H1 (cell line): ENCODE results near the gene PGGHG. TPM values are rescaled to one million over a fixed set of nuclear protein-coding genes. Genes with fewer than 3 reads are reported as not detected.

Experiments
- CTCF ChIA-PET: fragments of 300-600 bp; sonication (Branson Sonifier 250); formaldehyde crosslinking; loops from one replicate; lab custom pipeline; 2021; ENCODE audit not compliant: partially characterized antibody; lab: Charles Lee
- POLR2A ChIA-PET: fragments of 300-600 bp; sonication (Branson Sonifier 250); formaldehyde crosslinking; loops from one replicate; lab custom pipeline; 2021; ENCODE audit warnings: inconsistent platforms; ENCODE audit not compliant: partially characterized antibody; lab: Charles Lee
- DNase-seq, 2 experiments: peaks; one replicate each; pipeline versions ENCODE4 v3.0.0 to v3.0.0-alpha.2; 2010 to 2022; ENCODE audit warnings: low spot score in 2 of 2, low read depth in 1 of 2, mixed read lengths in 1 of 2
- FAIRE-seq: peaks from 2 replicates; lab custom pipeline; 2011; peaks lifted over from hg19 to GRCh38; lab: Jason Lieb, UNC
- H2AFZ ChIP-seq: 2 replicates; pipeline ENCODE4 v1.8.1; 2012; ENCODE audit warnings: low read length, inconsistent platforms
- H2AK5ac ChIP-seq: 2 replicates; pipeline ENCODE4 v1.6.1; 2013; ENCODE audit warnings: low read depth, low read length
- H2BK120ac ChIP-seq: replicated peaks from 2 replicates; pipeline ENCODE3; 2013; ENCODE audit warnings: low read depth, low read length, inconsistent platforms
- H2BK12ac ChIP-seq: 2 replicates; pipeline ENCODE4 v1.6.1; 2013; ENCODE audit warnings: low read depth, low read length
- H2BK15ac ChIP-seq: 2 replicates; pipeline ENCODE4 v1.6.1; 2013; ENCODE audit warnings: low read length
- H2BK20ac ChIP-seq: 2 replicates; pipeline ENCODE4 v1.6.1; 2013; ENCODE audit warnings: low read length
- H2BK5ac ChIP-seq: 2 replicates; pipeline ENCODE4 v1.6.1; 2013; ENCODE audit warnings: low read depth, low read length
- H3K14ac ChIP-seq: 2 replicates; pipeline ENCODE4 v1.6.1; 2013; ENCODE audit warnings: inconsistent platforms; ENCODE audit not compliant: insufficient read length
- H3K18ac ChIP-seq: 2 replicates; pipeline ENCODE4 v1.6.1; 2013; ENCODE audit warnings: low read length; ENCODE audit errors: extremely low read depth
- H3K23ac ChIP-seq: 2 replicates; pipeline ENCODE4 v1.6.1; 2013; ENCODE audit warnings: inconsistent platforms; ENCODE audit not compliant: insufficient read length
- H3K23me2 ChIP-seq: 2 replicates; pipeline ENCODE4 v1.6.1; 2013; ENCODE audit warnings: low read depth, low read length
- H3K27ac ChIP-seq: 2 replicates; pipeline ENCODE4 v1.6.1; 2011; ENCODE audit warnings: low read depth, low read length, inconsistent platforms
- H3K27me3 ChIP-seq, 4 experiments: replicated peaks in 1 of 4; 1 replicate in 1 of 4; 2 replicates in 3 of 4; pipeline versions ENCODE4 v1.6.1 to v1.8.1; 2011 to 2013; ENCODE audit warnings: low read length in 3 of 4, mild to moderate bottlenecking in 3 of 4, inconsistent platforms in 2 of 4, mixed read lengths in 2 of 4, moderate library complexity in 1 of 4; ENCODE audit not compliant: control insufficient read depth in 3 of 4, insufficient read depth in 3 of 4; ENCODE audit errors: extremely low read depth in 1 of 4
- H3K36me3 ChIP-seq, 4 experiments: 2 replicates each; pipeline versions ENCODE4 v1.6.1 to v1.8.1; 2011 to 2013; ENCODE audit warnings: mild to moderate bottlenecking in 4 of 4, low read length in 3 of 4, moderate library complexity in 2 of 4, control low read depth in 1 of 4, inconsistent platforms in 1 of 4; ENCODE audit not compliant: insufficient read depth in 4 of 4, control insufficient read depth in 2 of 4
- H3K4ac ChIP-seq: replicated peaks from 2 replicates; pipeline ENCODE3; 2013; ENCODE audit warnings: low read length, low read depth, mixed read lengths, inconsistent platforms; ENCODE audit not compliant: insufficient read length
- H3K4me1 ChIP-seq, 4 experiments: replicated peaks in 1 of 4; 1 replicate in 1 of 4; 2 replicates in 3 of 4; pipeline versions ENCODE4 v1.6.1 to v1.8.1; 2011 to 2013; ENCODE audit warnings: low read length in 3 of 4, inconsistent platforms in 2 of 4, mixed read lengths in 1 of 4; ENCODE audit not compliant: insufficient read depth in 4 of 4, control insufficient read depth in 3 of 4
- H3K4me2 ChIP-seq, 2 experiments: 2 replicates each; pipeline versions ENCODE4 v1.6.1 to v1.8.1; 2011 to 2013; ENCODE audit warnings: low read depth in 2 of 2, low read length in 2 of 2, control low read depth in 1 of 2, inconsistent platforms in 1 of 2, mild to moderate bottlenecking in 1 of 2; ENCODE audit not compliant: insufficient read depth in 1 of 2
- H3K4me3 ChIP-seq, 4 experiments: fragments of 200-600, 300-600 bp in 1 of 4; sonication (generic), shearing (Covaris generic), sonication (Bioruptor Twin) in 1 of 4; 2 replicates each; pipeline versions ENCODE4 v1.5.1 to v1.8.1; 2011 to 2016; ENCODE audit warnings: low read length in 4 of 4, low read depth in 3 of 4, control low read depth in 2 of 4, inconsistent platforms in 2 of 4, mild to moderate bottlenecking in 2 of 4, mixed read lengths in 1 of 4, moderate library complexity in 1 of 4; ENCODE audit not compliant: insufficient read depth in 2 of 4; ENCODE audit errors: extremely low read depth in 1 of 4
- H3K56ac ChIP-seq: replicated peaks from 2 replicates; pipeline ENCODE3; 2013; ENCODE audit warnings: low read depth, mild to moderate bottlenecking, mixed read lengths, low read length, inconsistent platforms; ENCODE audit not compliant: insufficient read length
- H3K79me1 ChIP-seq: 2 replicates; pipeline ENCODE4 v1.6.1; 2013; ENCODE audit warnings: low read depth, low read length, control low read depth
- H3K79me2 ChIP-seq, 2 experiments: 2 replicates each; pipeline versions ENCODE4 v1.6.1 to v1.8.1; 2012 to 2013; ENCODE audit warnings: low read length in 2 of 2, mild to moderate bottlenecking in 2 of 2, inconsistent platforms in 1 of 2; ENCODE audit not compliant: insufficient read depth in 2 of 2, control insufficient read depth in 1 of 2
- H3K9ac ChIP-seq, 4 experiments: replicated peaks in 1 of 4; 1 replicate in 1 of 4; 2 replicates in 3 of 4; pipeline versions ENCODE4 v1.6.1 to v1.8.1; 2011 to 2013; ENCODE audit warnings: low read depth in 3 of 4, low read length in 3 of 4, control low read depth in 2 of 4, mild to moderate bottlenecking in 2 of 4, moderate library complexity in 2 of 4, inconsistent platforms in 1 of 4; ENCODE audit errors: extremely low read depth in 1 of 4
- H3K9me3 ChIP-seq, 2 experiments: 2 replicates each; pipeline versions ENCODE4 v1.6.1 to v1.8.1; 2012 to 2013; ENCODE audit warnings: mild to moderate bottlenecking in 2 of 2, moderate library complexity in 2 of 2, control low read depth in 1 of 2, inconsistent platforms in 1 of 2, low read depth in 1 of 2, low read length in 1 of 2, mixed read lengths in 1 of 2; ENCODE audit not compliant: insufficient read depth in 2 of 2
- H4K20me1 ChIP-seq, 2 experiments: replicated peaks in 1 of 2; 2 replicates each; pipeline versions ENCODE3 to v1.8.1; 2011 to 2013; ENCODE audit warnings: inconsistent platforms in 2 of 2, low read length in 2 of 2, mild to moderate bottlenecking in 1 of 2; ENCODE audit not compliant: insufficient read depth in 2 of 2, control insufficient read depth in 1 of 2
- H4K5ac ChIP-seq: 2 replicates; pipeline ENCODE4 v1.6.1; 2013; ENCODE audit warnings: low read length, low read depth, mixed read lengths, inconsistent platforms; ENCODE audit not compliant: insufficient read length
- H4K8ac ChIP-seq: 2 replicates; pipeline ENCODE4 v1.8.0; 2013; ENCODE audit warnings: mild to moderate bottlenecking, moderate library complexity, low read length, inconsistent platforms; ENCODE audit not compliant: insufficient read depth; ENCODE audit errors: extremely low read depth
- H4K91ac ChIP-seq: replicated peaks from 2 replicates; pipeline ENCODE3; 2013; ENCODE audit warnings: low read length, mixed read lengths, inconsistent platforms; ENCODE audit not compliant: insufficient read length
- BACH1 ChIP-seq: IDR thresholded peaks from 2 replicates; pipeline ENCODE4 v1.6.1; 2012; ENCODE audit warnings: low read length, improper control_type of control experiment
- GABPA ChIP-seq: IDR thresholded peaks from 2 replicates; pipeline ENCODE4 v1.6.1; 2011; ENCODE audit warnings: mild to moderate bottlenecking, low read length, moderate library complexity, borderline replicate concordance; ENCODE audit not compliant: insufficient read depth
- KDM5A ChIP-seq: fragments of 200-600 bp; IDR thresholded peaks from 2 replicates; pipeline ENCODE4 v1.7.1; 2012; ENCODE audit warnings: mild to moderate bottlenecking, low read length, inconsistent platforms, mixed read lengths
- NANOG ChIP-seq: IDR thresholded peaks from 2 replicates; pipeline ENCODE4 v1.6.1; 2011; ENCODE audit warnings: low read length, low read depth, mild to moderate bottlenecking, inconsistent platforms; ENCODE audit not compliant: insufficient read depth, poor library complexity, severe bottlenecking
- POLR2A ChIP-seq, 2 experiments: IDR thresholded peaks; 1 replicate in 1 of 2; 2 replicates in 1 of 2; pipeline ENCODE4 v1.6.1; 2011; ENCODE audit warnings: low read depth in 2 of 2, low read length in 2 of 2, mild to moderate bottlenecking in 2 of 2; ENCODE audit errors: control extremely low read depth in 1 of 2
- WGBS, 2 experiments: shearing (Covaris generic) in 1 of 2; methylation state at CpG; one replicate each; pipeline versions ENCODE4 v1.1.6 to v1.1.7; 2013 to 2015; ENCODE audit warnings: low lambda C conversion rate in 2 of 2, mixed read lengths in 2 of 2, inconsistent platforms in 1 of 2, low coverage in 1 of 2, missing lambda C conversion rate in 1 of 2; ENCODE audit not compliant: insufficient replicate concordance in 2 of 2, insufficient coverage in 1 of 2, insufficient read length in 1 of 2; ENCODE audit errors: extremely low coverage in 1 of 2, missing lambda C conversion rate in 1 of 2; 5-methylcytosine and 5-hydroxymethylcytosine counted together
- polyA plus RNA-seq, 7 experiments: library from polyadenylated mRNA; depleted of rRNA in 3 of 7; stranded (reverse) in 5 of 7; unstranded in 2 of 7; fragments of >200 nt in 5 of 7; fragments of 200-250 nt in 2 of 7; gene quantifications; 1 replicate in 5 of 7; 2 replicates in 1 of 7; 4 replicates in 1 of 7; pipeline versions ENCODE4 v1.2.1 to v1.2.3, GENCODE V29; 2011 to 2013; ENCODE audit warnings: missing spikeins in 2 of 7, mixed read lengths in 2 of 7
- total RNA-seq: library from RNA; stranded (reverse); fragmentation: NEBNext Ultra II Directional; extraction: Animal tissue kit (Norgen Biotek cat#: 25700); gene quantifications from 2 replicates; pipeline ENCODE4 v1.2.1, GENCODE V29; 2021

The PGGHG gene
- total and polyA plus RNA-seq, 2 of the 8 experiments (the other 6 are each of a cell fraction or from before 2014, with no cell fraction given), result 34.8 to 60.7 TPM

DNA sequence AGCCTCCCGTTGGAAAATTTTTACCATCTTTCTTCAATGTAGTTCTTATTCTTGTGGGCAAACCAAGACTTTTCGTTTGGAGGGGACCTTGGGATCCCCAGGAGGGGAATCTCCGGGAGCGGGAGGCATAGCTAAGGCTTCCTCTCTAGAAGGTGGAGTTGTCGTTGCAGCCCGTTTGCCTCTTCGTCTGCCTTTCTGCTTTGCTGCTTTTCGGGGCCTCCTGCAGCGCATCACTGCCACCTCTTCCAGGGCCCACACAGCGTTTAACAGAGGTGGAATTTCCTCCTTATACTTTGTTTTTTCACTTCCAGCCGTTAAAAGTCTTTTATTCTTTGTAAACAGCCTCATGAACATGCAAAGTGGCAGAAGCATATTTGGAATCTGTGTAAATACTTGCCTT, 35.2 kb downstream of the PGGHG start:
- Histone ChIP-seq H2BK20ac (no peak overlapping the region), H4K91ac (no peak overlapping the region), H4K5ac (no peak overlapping the region), H2BK120ac (no peak overlapping the region), H2BK12ac (peak overlapping the region; percentile 84; the same call in 1 of the 2 replicates), H3K4ac (no peak overlapping the region), H4K20me1 (no peaks in the 10 kb centered on the region), H2AFZ (no peak overlapping the region), H4K8ac (no peak overlapping the region), H3K27me3 (no peaks in the 10 kb centered on the region), H3K23me2 (peaks cover 3% of the 10 kb centered on the region; the same call in 1 of the 2 replicates), H3K27ac (no peak overlapping the region), H3K36me3 (no peaks in the 10 kb centered on the region), H3K9me3 (no peaks in the 10 kb centered on the region), H3K23ac (no peak overlapping the region), H2BK5ac (no peak overlapping the region; the same call in 1 of the 2 replicates), H3K79me2 (peaks cover 0 to 3% of the 10 kb centered on the region in 2 experiments; a peak in 1 of 4 replicates), H3K18ac (no peak overlapping the region), H2BK15ac (no peak overlapping the region), H3K9ac (no peak overlapping the region), H2AK5ac (no peak overlapping the region), H3K14ac (no peak overlapping the region), H3K56ac (no peak overlapping the region), H3K4me2 (no peak overlapping the region), H3K79me1 (no peaks in the 10 kb centered on the region), H3K4me1 (peaks cover 0 to 26% (median 9%) of the 10 kb centered on the region in 4 experiments; a peak in 6 of 7 replicates), H3K4me3 (no peak overlapping the region)
- ChIA-PET CTCF (interaction anchor here (0.7 to 2.3 kb wide), 7 partner anchors 9 to 74 kb away, joined by 3 to 9 read pairs (median 4); partner anchors contain the start of genes IFITM2 and IFITM5), POLR2A (interaction anchor here (0.8 to 2.2 kb wide), 3 partner anchors 10 to 24 kb away, joined by 3 to 6 read pairs (median 4); no protein-coding TSS in a partner anchor)
- DNase-seq (peak in 1 of 2 experiments; percentile 46), FAIRE-seq (no peak)
- WGBS, 2 experiments, result 76% methylated on average over 11 of the region's 11 CpGs; no CpG with 5 or more reads in 1 of the 2 experiments
- TF ChIP-seq GABPA, result no peak
- no peak for TF ChIP-seq KDM5A
- no peak for TF ChIP-seq BACH1
- no peak for TF ChIP-seq POLR2A (IDR thresholded peaks at IDR 0.05; ENCODE audit: control extremely low read depth in 1 of 2, low read depth in 2 of 2, low read length in 2 of 2)
- TF ChIP-seq NANOG, result no peak
